CD14-positive monocyte (primary cell): ENCODE results near the gene UNK. TPM values are rescaled to one million over a fixed set of nuclear protein-coding genes. Genes with fewer than 3 reads are reported as not detected.

Experiments
- DNase-seq, 3 donors: peaks; one replicate each; pipeline ENCODE4 v3.0.0-alpha.2; 2011 to 2022
- H2AFZ ChIP-seq: 2 replicates; pipeline ENCODE4 v1.6.0; 2012; ENCODE audit warnings: mild to moderate bottlenecking, low read depth, low read length, inconsistent platforms; ENCODE audit not compliant: insufficient read depth, poor library complexity, severe bottlenecking
- H3K27ac ChIP-seq, 2 donors: 1 replicate in 1 of 2; 2 replicates in 1 of 2; pipeline ENCODE4 v1.5.1; 2012 to 2013; ENCODE audit warnings: low read length in 2 of 2, control low read depth in 1 of 2, inconsistent platforms in 1 of 2, low read depth in 1 of 2, mild to moderate bottlenecking in 1 of 2
- H3K27me3 ChIP-seq, 2 donors: one replicate each; pipeline versions ENCODE4 v1.6.0 to v1.6.1; 2011 to 2013; ENCODE audit warnings: low read length in 2 of 2; ENCODE audit not compliant: control insufficient read depth in 2 of 2, insufficient read depth in 2 of 2
- H3K36me3 ChIP-seq, 2 donors: replicated peaks in 1 of 2; 1 replicate in 1 of 2; 2 replicates in 1 of 2; pipeline versions ENCODE4 v1.5.1 to v1.6.1; 2012 to 2013; ENCODE audit warnings: low read length in 2 of 2, control low read depth in 1 of 2, inconsistent platforms in 1 of 2, mild to moderate bottlenecking in 1 of 2; ENCODE audit not compliant: insufficient read depth in 2 of 2, control insufficient read depth in 1 of 2
- H3K4me1 ChIP-seq, 2 donors: 1 replicate in 1 of 2; 2 replicates in 1 of 2; pipeline versions ENCODE4 v1.5.1 to v1.6.1; 2012 to 2013; ENCODE audit warnings: low read length in 2 of 2, control low read depth in 1 of 2, inconsistent platforms in 1 of 2, mild to moderate bottlenecking in 1 of 2, moderate library complexity in 1 of 2; ENCODE audit not compliant: insufficient read depth in 2 of 2, control insufficient read depth in 1 of 2
- H3K4me2 ChIP-seq: replicated peaks from 2 replicates; pipeline ENCODE3; 2012; ENCODE audit warnings: low read length, moderate library complexity, mild to moderate bottlenecking; ENCODE audit not compliant: poor library complexity, severe bottlenecking; ENCODE audit errors: extremely low read depth
- H3K4me3 ChIP-seq, 3 experiments: fragments of 200-600 bp in 1 of 3; sonication (generic) in 1 of 3; replicated peaks in 1 of 3; 1 replicate in 2 of 3; 2 replicates in 1 of 3; pipeline ENCODE4 v1.5.1; 2011 to 2013; ENCODE audit warnings: low read length in 3 of 3, mild to moderate bottlenecking in 3 of 3, control low read depth in 2 of 3, low read depth in 2 of 3, inconsistent platforms in 1 of 3, moderate library complexity in 1 of 3
- H3K79me2 ChIP-seq: 2 replicates; pipeline ENCODE4 v1.6.0; 2012; ENCODE audit warnings: mild to moderate bottlenecking, control low read depth, inconsistent platforms, low read length, moderate library complexity; ENCODE audit not compliant: insufficient read depth
- H3K9ac ChIP-seq: 2 replicates; pipeline ENCODE4 v1.6.0; 2017; ENCODE audit warnings: low read length, mild to moderate bottlenecking; ENCODE audit not compliant: insufficient read depth, poor library complexity, severe bottlenecking
- H3K9me3 ChIP-seq, 2 donors: replicated peaks in 1 of 2; 1 replicate in 1 of 2; 2 replicates in 1 of 2; pipeline versions ENCODE4 v1.5.1 to v1.6.1; 2012 to 2013; ENCODE audit warnings: low read length in 2 of 2, control low read depth in 1 of 2; ENCODE audit not compliant: control insufficient read depth in 1 of 2, insufficient read depth in 1 of 2
- H4K20me1 ChIP-seq: 2 replicates; pipeline ENCODE4 v1.6.0; 2012; ENCODE audit warnings: mild to moderate bottlenecking, low read length, control low read depth, moderate library complexity; ENCODE audit not compliant: insufficient read depth
- H3K27ac Mint-ChIP-seq, 7 donors: one replicate each; pipeline ENCODE4 v1.8.0; 2020; ENCODE audit warnings: mild to moderate bottlenecking in 7 of 7, mixed read lengths in 7 of 7, moderate library complexity in 6 of 7, inconsistent platforms in 2 of 7
- H3K27me3 Mint-ChIP-seq, 3 donors: one replicate each; pipeline ENCODE4 v1.8.0; 2021 to 2022; ENCODE audit warnings: low read depth in 3 of 3, mild to moderate bottlenecking in 3 of 3, mixed read lengths in 3 of 3, moderate library complexity in 3 of 3, inconsistent platforms in 1 of 3
- H3K36me3 Mint-ChIP-seq, 2 donors: one replicate each; pipeline ENCODE4 v1.8.0; 2020; ENCODE audit warnings: mixed read lengths in 2 of 2, inconsistent platforms in 1 of 2, mild to moderate bottlenecking in 1 of 2
- H3K4me1 Mint-ChIP-seq: one replicate; pipeline ENCODE4 v1.8.0; 2020; ENCODE audit warnings: mild to moderate bottlenecking, mixed read lengths
- H3K4me3 Mint-ChIP-seq, 2 donors: one replicate each; pipeline ENCODE4 v1.8.0; 2020; ENCODE audit warnings: mild to moderate bottlenecking in 2 of 2, mixed read lengths in 2 of 2, moderate library complexity in 1 of 2
- H3K9me3 Mint-ChIP-seq, 7 donors: one replicate each; pipeline ENCODE4 v1.8.0; 2020 to 2022; ENCODE audit warnings: mixed read lengths in 7 of 7, mild to moderate bottlenecking in 6 of 7, moderate library complexity in 6 of 7, inconsistent platforms in 2 of 7
- WGBS: methylation state at CpG from one replicate; pipeline ENCODE4 v1.1.5; 2013; ENCODE audit warnings: missing lambda C conversion rate; ENCODE audit not compliant: insufficient coverage; 5-methylcytosine and 5-hydroxymethylcytosine counted together
- intact Hi-C, 2 donors: fragments of 100-400 bp; cut with micrococcal nuclease; formaldehyde crosslinking; loops; one replicate each; pipeline versions ENCODE4 v1.15.0 to v1.15.1; 2023
- polyA plus RNA-seq, 3 donors: library from polyadenylated mRNA; depleted of rRNA in 1 of 3; unstranded in 2 of 3; stranded (reverse) in 1 of 3; fragments of 300-500 nt in 2 of 3; fragments of >200 nt in 1 of 3; fragmentation: Illumina TruSeq in 2 of 3; gene quantifications; 1 replicate in 2 of 3; 2 replicates in 1 of 3; pipeline ENCODE4 v1.2.3, GENCODE V29; 2012 to 2021
- TF ChIP-seq, protein P1 (sequence below): fragments of 200-600 bp; IDR thresholded peaks from one replicate; pipeline ENCODE4 v1.8.0; 2022; ENCODE audit warnings: antibody characterized with exemption, mild to moderate bottlenecking

UNK gene
- polyA plus RNA-seq, 3 donors, result 6.3 to 12.9 (median 7.8) TPM

GRCh38 chr17:75740631-75741077 is 44.0 kb upstream of the UNK start:
- H3K27ac ChIP-seq, result no peak overlapping the region
- WGBS, result 88% methylated on average over 14 of the region's 17 CpGs
- no peak overlapping the region for H3K4me3 ChIP-seq
- intact Hi-C loops, result loop anchor here in 1 of 2 donors (5.0 kb wide), 1 partner anchor 33 kb away; no protein-coding TSS in a partner anchor
- no peaks in the 10 kb centered on the region for H3K36me3 ChIP-seq
- TF ChIP-seq, protein P1, sequence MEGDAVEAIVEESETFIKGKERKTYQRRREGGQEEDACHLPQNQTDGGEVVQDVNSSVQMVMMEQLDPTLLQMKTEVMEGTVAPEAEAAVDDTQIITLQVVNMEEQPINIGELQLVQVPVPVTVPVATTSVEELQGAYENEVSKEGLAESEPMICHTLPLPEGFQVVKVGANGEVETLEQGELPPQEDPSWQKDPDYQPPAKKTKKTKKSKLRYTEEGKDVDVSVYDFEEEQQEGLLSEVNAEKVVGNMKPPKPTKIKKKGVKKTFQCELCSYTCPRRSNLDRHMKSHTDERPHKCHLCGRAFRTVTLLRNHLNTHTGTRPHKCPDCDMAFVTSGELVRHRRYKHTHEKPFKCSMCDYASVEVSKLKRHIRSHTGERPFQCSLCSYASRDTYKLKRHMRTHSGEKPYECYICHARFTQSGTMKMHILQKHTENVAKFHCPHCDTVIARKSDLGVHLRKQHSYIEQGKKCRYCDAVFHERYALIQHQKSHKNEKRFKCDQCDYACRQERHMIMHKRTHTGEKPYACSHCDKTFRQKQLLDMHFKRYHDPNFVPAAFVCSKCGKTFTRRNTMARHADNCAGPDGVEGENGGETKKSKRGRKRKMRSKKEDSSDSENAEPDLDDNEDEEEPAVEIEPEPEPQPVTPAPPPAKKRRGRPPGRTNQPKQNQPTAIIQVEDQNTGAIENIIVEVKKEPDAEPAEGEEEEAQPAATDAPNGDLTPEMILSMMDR, result no peak
- no peaks in the 10 kb centered on the region for H3K27me3 ChIP-seq
- no peaks in the 10 kb centered on the region for H3K27me3 Mint-ChIP-seq
- H3K4me1 Mint-ChIP-seq, result peaks cover 23% of the 10 kb centered on the region
- H3K4me1 ChIP-seq, result peaks cover 20 to 24% of the 10 kb centered on the region in 2 donors
- no peaks in the 10 kb centered on the region for H4K20me1 ChIP-seq
- no peak overlapping the region for H3K27ac Mint-ChIP-seq
- no peak overlapping the region for H3K4me2 ChIP-seq
- H3K79me2 ChIP-seq, result no peaks in the 10 kb centered on the region
- no peak for DNase-seq
- H2AFZ ChIP-seq, result no peak overlapping the region
- peaks cover 0 to 4% (median 0%) of the 10 kb centered on the region in 7 donors for H3K9me3 Mint-ChIP-seq
- H3K9me3 ChIP-seq, result no peaks in the 10 kb centered on the region
- H3K4me3 Mint-ChIP-seq, result no peak overlapping the region
- H3K9ac ChIP-seq, result no peak overlapping the region
- H3K36me3 Mint-ChIP-seq, result peaks cover 3% of the 10 kb centered on the region in 2 donors

DNA sequence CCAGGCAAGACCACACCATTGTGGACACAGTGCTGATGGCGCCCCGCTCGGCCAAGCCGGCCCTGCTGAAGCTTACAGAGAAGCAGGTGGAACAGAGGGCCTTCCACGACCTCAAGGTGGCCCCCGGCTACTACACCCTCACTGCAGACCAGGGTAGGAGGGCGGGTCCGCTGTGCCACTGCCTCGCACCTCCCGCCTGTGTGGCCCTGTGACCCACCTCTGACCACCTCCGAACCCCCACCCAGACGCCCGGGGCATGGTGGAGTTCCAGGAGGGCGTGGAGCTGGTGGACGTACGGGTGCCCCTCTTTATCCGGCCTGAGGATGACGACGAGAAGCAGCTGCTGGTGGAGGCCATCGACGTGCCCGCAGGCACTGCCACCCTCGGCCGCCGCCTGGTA is 42.3 kb upstream of the UNK start:
- H3K9me3 Mint-ChIP-seq, result peaks cover 0 to 4% (median 0%) of the 10 kb centered on the region in 7 donors
- intact Hi-C loops, result loop anchor here in 1 of 2 donors (5.0 kb wide), 1 partner anchor 35 kb away; no protein-coding TSS in a partner anchor

More for the DNA sequence above, 42.3 kb upstream of the UNK start:
- H3K27ac Mint-ChIP-seq, result peak overlapping the region in 1 of 7 donors; percentile 31
- peaks cover 3% of the 10 kb centered on the region in 2 donors for H3K36me3 Mint-ChIP-seq
- Histone ChIP-seq H3K4me3 (no peak overlapping the region), H3K9me3 (no peaks in the 10 kb centered on the region), H3K9ac (no peak overlapping the region), H3K4me2 (no peak overlapping the region), H3K36me3 (no peaks in the 10 kb centered on the region), H3K27ac (no peak overlapping the region), H2AFZ (no peak overlapping the region), H3K79me2 (no peaks in the 10 kb centered on the region), H4K20me1 (no peaks in the 10 kb centered on the region), H3K27me3 (no peaks in the 10 kb centered on the region), H3K4me1 (peaks cover 17% of the 10 kb centered on the region in 2 donors)
- no peak overlapping the region for H3K4me3 Mint-ChIP-seq
- no peak for DNase-seq
- TF ChIP-seq, protein P1, result no peak
- WGBS, result 93% methylated on average over 19 of the region's 25 CpGs
- H3K27me3 Mint-ChIP-seq, result peaks cover 0 to 3% (median 2%) of the 10 kb centered on the region in 3 donors
- H3K4me1 Mint-ChIP-seq, result peaks cover 15% of the 10 kb centered on the region
